ENCODE data around the gene MRPS35.

GRCh38 chr12:27688671-27689070, 22.0 kb upstream of the MRPS35 start:
- TF ChIP-seq, protein P1, sequence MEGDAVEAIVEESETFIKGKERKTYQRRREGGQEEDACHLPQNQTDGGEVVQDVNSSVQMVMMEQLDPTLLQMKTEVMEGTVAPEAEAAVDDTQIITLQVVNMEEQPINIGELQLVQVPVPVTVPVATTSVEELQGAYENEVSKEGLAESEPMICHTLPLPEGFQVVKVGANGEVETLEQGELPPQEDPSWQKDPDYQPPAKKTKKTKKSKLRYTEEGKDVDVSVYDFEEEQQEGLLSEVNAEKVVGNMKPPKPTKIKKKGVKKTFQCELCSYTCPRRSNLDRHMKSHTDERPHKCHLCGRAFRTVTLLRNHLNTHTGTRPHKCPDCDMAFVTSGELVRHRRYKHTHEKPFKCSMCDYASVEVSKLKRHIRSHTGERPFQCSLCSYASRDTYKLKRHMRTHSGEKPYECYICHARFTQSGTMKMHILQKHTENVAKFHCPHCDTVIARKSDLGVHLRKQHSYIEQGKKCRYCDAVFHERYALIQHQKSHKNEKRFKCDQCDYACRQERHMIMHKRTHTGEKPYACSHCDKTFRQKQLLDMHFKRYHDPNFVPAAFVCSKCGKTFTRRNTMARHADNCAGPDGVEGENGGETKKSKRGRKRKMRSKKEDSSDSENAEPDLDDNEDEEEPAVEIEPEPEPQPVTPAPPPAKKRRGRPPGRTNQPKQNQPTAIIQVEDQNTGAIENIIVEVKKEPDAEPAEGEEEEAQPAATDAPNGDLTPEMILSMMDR (IDR thresholded peaks at IDR 0.05): no peak
- TF ChIP-seq POLR2A (IDR thresholded peaks at IDR 0.05): no peak
